ENCODE measurements around the gene CD3G. TPM values are rescaled to one million over a fixed set of nuclear protein-coding genes. Genes with fewer than 3 reads are reported as not detected.

Gene CD3G
- total and polyA plus RNA-seq, 2 of the 8 experiments (the other 6 are each of a cell fraction or from before 2014, with no cell fraction given) = not detected

- DNase-seq (ENCODE audit: low read depth in 1 of 2, low spot score in 2 of 2) (no peak), FAIRE-seq (peak; percentile 24)
- Histone ChIP-seq H3K9ac (replicated peaks in 1 of 4; ENCODE audit: extremely low read depth in 1 of 4, low read depth in 3 of 4, low read length in 3 of 4) (no peak overlapping the region; a peak in 2 of 7 replicates), H3K79me1 (ENCODE audit: low read depth, low read length) (no peaks in the 10 kb centered on the region), H2AK5ac (ENCODE audit: low read depth, low read length) (no peak overlapping the region), H3K9me3 (ENCODE audit: insufficient read depth in 2 of 2, low read depth in 1 of 2, low read length in 1 of 2) (no peaks in the 10 kb centered on the region), H2BK12ac (ENCODE audit: low read depth, low read length) (no peak overlapping the region), H3K23me2 (ENCODE audit: low read depth, low read length) (no peaks in the 10 kb centered on the region), H2BK15ac (ENCODE audit: low read length) (no peak overlapping the region), H2BK5ac (ENCODE audit: low read depth, low read length) (no peak overlapping the region), H3K4ac (replicated peaks; ENCODE audit: insufficient read length, low read depth, low read length) (no peak overlapping the region), H3K79me2 (ENCODE audit: control insufficient read depth in 1 of 2, insufficient read depth in 2 of 2, low read length in 2 of 2) (no peaks in the 10 kb centered on the region), H3K18ac (ENCODE audit: extremely low read depth, low read length) (no peak overlapping the region), H3K14ac (ENCODE audit: insufficient read length) (no peak overlapping the region), H3K4me2 (ENCODE audit: insufficient read depth in 1 of 2, low read depth in 2 of 2, low read length in 2 of 2) (no peak overlapping the region), H3K4me3 (ENCODE audit: extremely low read depth in 1 of 4, insufficient read depth in 2 of 4, low read depth in 3 of 4, low read length in 4 of 4) (no peak overlapping the region), H3K4me1 (replicated peaks in 1 of 4; ENCODE audit: control insufficient read depth in 3 of 4, insufficient read depth in 4 of 4, low read length in 3 of 4) (no peaks in the 10 kb centered on the region), H4K91ac (replicated peaks; ENCODE audit: insufficient read length, low read length) (no peak overlapping the region), H4K20me1 (replicated peaks in 1 of 2; ENCODE audit: control insufficient read depth in 1 of 2, insufficient read depth in 2 of 2, low read length in 2 of 2) (peaks cover 0 to 5% of the 10 kb centered on the region in 2 experiments), H3K27ac (ENCODE audit: low read depth, low read length) (no peak overlapping the region), H2BK20ac (ENCODE audit: low read length) (no peak overlapping the region), H4K5ac (ENCODE audit: insufficient read length, low read depth, low read length) (no peak overlapping the region), H3K27me3 (replicated peaks in 1 of 4; ENCODE audit: control insufficient read depth in 3 of 4, extremely low read depth in 1 of 4, insufficient read depth in 3 of 4, low read length in 3 of 4) (no peaks in the 10 kb centered on the region; a peak in 1 of 7 replicates), H2AFZ (ENCODE audit: low read length) (no peak overlapping the region), H3K56ac (replicated peaks; ENCODE audit: insufficient read length, low read depth, low read length) (no peak overlapping the region), H3K36me3 (ENCODE audit: control insufficient read depth in 2 of 4, insufficient read depth in 4 of 4, low read length in 3 of 4) (peaks cover 8 to 54% (median 37%) of the 10 kb centered on the region in 4 experiments), H2BK120ac (replicated peaks; ENCODE audit: low read depth, low read length) (no peak overlapping the region), H3K23ac (ENCODE audit: insufficient read length) (no peak overlapping the region), H4K8ac (ENCODE audit: extremely low read depth, insufficient read depth, low read length) (no peak overlapping the region)
- POLR2A ChIA-PET (ENCODE audit: partially characterized antibody) = no interaction called here
- CTCF ChIA-PET (ENCODE audit: partially characterized antibody) = no interaction called here
- 86% methylated on average over 4 of the region's 4 CpGs; no CpG with 5 or more reads in 1 of the 2 experiments for WGBS, 2 experiments (ENCODE audit: extremely low coverage in 1 of 2, insufficient coverage in 1 of 2, insufficient read length in 1 of 2, insufficient replicate concordance in 2 of 2, low coverage in 1 of 2, low lambda C conversion rate in 2 of 2, missing lambda C conversion rate in 1 of 2)
- no peak for TF ChIP-seq CHD2 (IDR thresholded peaks at IDR 0.05; ENCODE audit: low read length)
- TF ChIP-seq SP2 (IDR thresholded peaks at IDR 0.05; ENCODE audit: low read length) = no peak
- TF ChIP-seq EZH2 (IDR thresholded peaks at IDR 0.05; ENCODE audit: low read depth, low read length, severe bottlenecking) = no peak
- TF ChIP-seq PHF8 (conservative IDR thresholded peaks at IDR 0.05; ENCODE audit: low read depth, low read length) = no peak
- TF ChIP-seq ZNF274 (IDR thresholded peaks at IDR 0.05; ENCODE audit: borderline replicate concordance, extremely low read depth, low read length) = no peak
- TF ChIP-seq SIX5 (IDR thresholded peaks at IDR 0.05; ENCODE audit: low read depth, low read length) = no peak
- no peak for TF ChIP-seq SUZ12 (IDR thresholded peaks at IDR 0.05; ENCODE audit: low read length)
- TF ChIP-seq BRCA1 (IDR thresholded peaks at IDR 0.05; ENCODE audit: low read depth, low read length) = no peak
- TF ChIP-seq CTCF (IDR thresholded peaks at IDR 0.05; ENCODE audit: control extremely low read depth in 1 of 3, insufficient read depth in 1 of 3, low read depth in 1 of 3, low read length in 3 of 3) = no peak
- no peak for TF ChIP-seq YY1 (IDR thresholded peaks at IDR 0.05; ENCODE audit: low read depth, low read length)
- TF ChIP-seq SAP30 (IDR thresholded peaks at IDR 0.05; ENCODE audit: insufficient read depth, insufficient replicate concordance, low read length) = no peak
- no peak for TF ChIP-seq TEAD4 (IDR thresholded peaks at IDR 0.05; ENCODE audit: low read depth, low read length)
- TF ChIP-seq BACH1 (IDR thresholded peaks at IDR 0.05; ENCODE audit: low read length) = no peak
Observed at GRCh38 chr11:118370774-118371173, 26.6 kb downstream of the CD3G start.
